Adrenal gland (tissue), 12 donors: ENCODE data around the gene CPLANE2. TPM values are rescaled to one million over a fixed set of nuclear protein-coding genes. Genes with fewer than 3 reads are reported as not detected.

Experiments
- DNase-seq, 7 donors: peaks; one replicate each; pipeline ENCODE4 v3.0.0-alpha.2; 2019 to 2020
- H3K27ac ChIP-seq, 5 donors: fragments of 200-600 bp; sonication (generic) in 4 of 5; 1 replicate in 3 of 5; 2 replicates in 2 of 5; pipeline versions ENCODE4 v1.5.1 to v1.8.0; 2016 to 2020; ENCODE audit warnings: mild to moderate bottlenecking in 1 of 5
- H3K27me3 ChIP-seq: fragments of 200-600 bp; 2 replicates; pipeline ENCODE4 v1.8.0; 2021
- H3K36me3 ChIP-seq, 2 donors: fragments of 200-600 bp; replicated peaks in 1 of 2; 1 replicate in 1 of 2; 2 replicates in 1 of 2; pipeline versions ENCODE4 v1.5.1 to v1.8.0; 2018 to 2022
- H3K4me1 ChIP-seq, 2 donors: fragments of 200-600 bp; replicated peaks in 1 of 2; 1 replicate in 1 of 2; 2 replicates in 1 of 2; pipeline versions ENCODE4 v1.5.1 to v1.8.0; 2018 to 2021
- H3K4me3 ChIP-seq, 4 donors: fragments of 200-600 bp; sonication (generic) in 3 of 4; one replicate each; pipeline ENCODE4 v1.5.1; 2016 to 2018
- H3K9me3 ChIP-seq, 3 donors: fragments of 200-600 bp; sonication (generic) in 1 of 3; replicated peaks in 1 of 3; 1 replicate in 2 of 3; 2 replicates in 1 of 3; pipeline versions ENCODE4 v1.5.1 to v1.8.0; 2016 to 2021
- CTCF ChIP-seq, 6 experiments: fragments of 450-650 bp in 4 of 6; fragments of 200-600 bp in 2 of 6; sonication (generic) in 1 of 6; IDR thresholded peaks; 1 replicate in 5 of 6; 2 replicates in 1 of 6; pipeline versions ENCODE4 v1.5.1 to v1.8.0; 2016 to 2021; ENCODE audit warnings: antibody characterized with exemption in 6 of 6, mild to moderate bottlenecking in 2 of 6, moderate library complexity in 1 of 6
- POLR2A ChIP-seq, 2 donors: fragments of 450-650 bp; IDR thresholded peaks; one replicate each; pipeline ENCODE4 v1.6.1; 2017; ENCODE audit warnings: antibody characterized with exemption in 2 of 2, mild to moderate bottlenecking in 2 of 2, moderate library complexity in 1 of 2
- WGBS, 4 donors: extraction: QIAGEN DNeasy Blood & Tissue Kit in 2 of 4; methylation state at CpG; one replicate each; pipeline versions ENCODE4 v1.1.5 to v1.1.7; 2013 to 2017; 5-methylcytosine and 5-hydroxymethylcytosine counted together
- intact Hi-C, 2 donors: fragments of 100-400 bp; cut with DNase I; formaldehyde crosslinking; loops; one replicate each; pipeline versions ENCODE4 v1.14.1 to v1.15.0; 2022 to 2023
- polyA plus RNA-seq, 3 donors: library from polyadenylated mRNA; stranded (reverse); fragments of 200-250 nt in 2 of 3; fragments of 350-450 nt in 1 of 3; fragmentation: Illumina TruSeq in 1 of 3; extraction: RNeasy Lipid Tissue Mini Kit (QIAGEN cat#74804) in 1 of 3; gene quantifications; one replicate each; pipeline ENCODE4 v1.2.3, GENCODE V29; 2013 to 2014
- total RNA-seq, 9 donors: library from RNA; depleted of rRNA in 4 of 9; stranded (reverse); fragments of >200 nt in 4 of 9; fragments of 120-200 nt in 1 of 9; fragmentation: NEBNext Ultra II Directional in 1 of 9; extraction: Animal tissue kit (Norgen Biotek cat#: 25700) in 1 of 9; gene quantifications; one replicate each; pipeline versions ENCODE4 v1.1.0 to v1.2.4, GENCODE V29; 2013 to 2023
- donor health status: healthy with polysubstance abuse.
- donor health status: Bipolar disorder and iron deficiency.
- donor health status: DM: yes; HTN: yes; CAD: no.
- donor health status: DM: no; HTN: no; CAD: no.
- donor health status: DM: no; HTN: no; CAD: no.
- donor health status: DM: yes; HTN: yes; CAD: no.

Gene CPLANE2
- total and polyA plus RNA-seq, 12 donors: 2.8 to 21.3 (median 11.5) TPM

GRCh38 chr1:16195518-16195905, 41.5 kb downstream of the CPLANE2 start:
- TF ChIP-seq POLR2A (IDR thresholded peaks at IDR 0.05) (no peak), CTCF (IDR thresholded peaks at IDR 0.05) (no peak)
- no peaks in the 10 kb centered on the region for H3K36me3 ChIP-seq
- no peaks in the 10 kb centered on the region for H3K27me3 ChIP-seq
- H3K4me1 ChIP-seq: peaks cover 0 to 6% of the 10 kb centered on the region in 2 donors
- intact Hi-C loops: loop anchor here in 1 of 2 donors (5.0 kb wide), 1 partner anchor 52 kb away; no protein-coding TSS in a partner anchor
- no peaks in the 10 kb centered on the region for H3K9me3 ChIP-seq
- H3K4me3 ChIP-seq: no peak overlapping the region
- WGBS, 4 donors: 53 to 73% (median 66%) methylated on average over 6 to 7 of the region's 7 CpGs
- peak overlapping the region; percentile 61 to 90 (median 84) for H3K27ac ChIP-seq
- DNase-seq: peak in 1 of 7 donors; percentile 48

GRCh38 chr1:16191916-16192546, 45.0 kb downstream of the CPLANE2 start:
- Histone ChIP-seq H3K4me3 (no peak overlapping the region), H3K4me1 (peaks cover 4 to 13% of the 10 kb centered on the region in 2 donors), H3K36me3 (no peaks in the 10 kb centered on the region), H3K9me3 (no peaks in the 10 kb centered on the region), H3K27me3 (no peaks in the 10 kb centered on the region), H3K27ac (no peak overlapping the region)
- WGBS, 4 donors: 77 to 91% (median 84%) methylated on average over 5 to 6 of the region's 6 CpGs
- TF ChIP-seq POLR2A (IDR thresholded peaks at IDR 0.05): no peak
- no peak for TF ChIP-seq CTCF (IDR thresholded peaks at IDR 0.05)
- intact Hi-C loops: no loop called here
- no peak for DNase-seq

GRCh38 chr1:16191309-16191708, 45.7 kb downstream of the CPLANE2 start:
- TF ChIP-seq CTCF (IDR thresholded peaks at IDR 0.05) (no peak), POLR2A (IDR thresholded peaks at IDR 0.05) (no peak)
- 57 to 96% (median 88%) methylated on average over 1 of the region's 1 CpG; no CpG with 5 or more reads in 1 of the 4 donors for WGBS, 4 donors
- H3K27ac ChIP-seq: no peak overlapping the region
- H3K9me3 ChIP-seq: no peaks in the 10 kb centered on the region
- intact Hi-C loops: no loop called here
- H3K27me3 ChIP-seq: no peaks in the 10 kb centered on the region
- no peak overlapping the region for H3K4me3 ChIP-seq
- peaks cover 4 to 13% of the 10 kb centered on the region in 2 donors for H3K4me1 ChIP-seq
- DNase-seq: no peak
- H3K36me3 ChIP-seq: no peaks in the 10 kb centered on the region

- H3K27ac ChIP-seq: no peak overlapping the region
- WGBS, 4 donors: 51 to 57% (median 55%) methylated on average over 6 to 9 of the region's 9 CpGs
- no peaks in the 10 kb centered on the region for H3K27me3 ChIP-seq
- no peak for TF ChIP-seq CTCF (IDR thresholded peaks at IDR 0.05)
- no peak for TF ChIP-seq POLR2A (IDR thresholded peaks at IDR 0.05)
- no peaks in the 10 kb centered on the region for H3K9me3 ChIP-seq
- no peak overlapping the region for H3K4me3 ChIP-seq
- peaks cover 4 to 10% of the 10 kb centered on the region in 2 donors for H3K4me1 ChIP-seq
- no peaks in the 10 kb centered on the region for H3K36me3 ChIP-seq
- DNase-seq: peak in 3 of 7 donors; percentile 65 to 73 (median 65)
- intact Hi-C loops: loop anchor here in 1 of 2 donors (10.0 kb wide), 1 partner anchor 175 kb away; the partner anchor contains the start of gene HSPB7
Measured at GRCh38 chr1:16189921-16190621, 46.9 kb downstream of the CPLANE2 start.
